SH-SY5Y (cell line): ENCODE measurements around the gene CERT1.

Experiments used
- GATA2 ChIP-seq: IDR thresholded peaks from 2 replicates; pipeline ENCODE4 v1.6.1; 2011; ENCODE audit warnings: mild to moderate bottlenecking, low read depth, low read length
- GATA3 ChIP-seq: IDR thresholded peaks from 2 replicates; pipeline ENCODE4 v1.6.1; 2011; ENCODE audit warnings: low read depth, mild to moderate bottlenecking, low read length, moderate library complexity

GRCh38 chr5:75389430-75389829 lies 122.0 kb downstream of the CERT1 start:
- TF ChIP-seq GATA2 (no peak), GATA3 (no peak)
